Activated naive CD8-positive, alpha-beta T cell treated with anti-CD3 and anti-CD28 coated beads, Interleukin-2, amount 10 ng/mL, durations not matched to agents 7 days and 5 days (primary cell): ENCODE measurements around the gene ZC3H11A. TPM values are rescaled to one million over a fixed set of nuclear protein-coding genes. Genes with fewer than 3 reads are reported as not detected.
"Not testable (repeated sequence)": the region's sequence is repeated elsewhere in the genome, so short reads cannot be mapped to it uniquely, and the experiment has no call there.

Experiments
- ATAC-seq: fragments of 150-1000 bp; cut with Tn5 transposase; one replicate; pipeline ENCODE4 v1.10.0; 2021; ENCODE audit warnings: low read depth, moderate library complexity
- POLR2A ChIA-PET: fragments of 350-600 bp; sonication (Branson Sonifier 250); formaldehyde crosslinking; loops from one replicate; lab custom pipeline; 2021; ENCODE audit warnings: antibody characterized with exemption; lab: Charles Lee
- DNase-seq: peaks from one replicate; pipeline ENCODE4 v3.0.0; 2021
- H3K27ac Mint-ChIP-seq: one replicate; pipeline ENCODE4 v1.8.0; 2022; ENCODE audit warnings: mild to moderate bottlenecking, mixed read lengths
- H3K27me3 Mint-ChIP-seq: one replicate; pipeline ENCODE4 v1.8.0; 2022; ENCODE audit warnings: mild to moderate bottlenecking, moderate library complexity, mixed read lengths
- H3K36me3 Mint-ChIP-seq: one replicate; pipeline ENCODE4 v1.8.0; 2021; ENCODE audit warnings: mild to moderate bottlenecking, mixed read lengths
- H3K4me1 Mint-ChIP-seq: one replicate; pipeline ENCODE4 v1.8.0; 2021; ENCODE audit warnings: mixed read lengths
- H3K4me3 Mint-ChIP-seq: one replicate; pipeline ENCODE4 v1.8.0; 2022; ENCODE audit warnings: mild to moderate bottlenecking, moderate library complexity, mixed read lengths
- H3K9me3 Mint-ChIP-seq: one replicate; pipeline ENCODE4 v1.8.0; 2021; ENCODE audit warnings: mixed read lengths
- total RNA-seq, 2 experiments: library from RNA; stranded (reverse); gene quantifications; one replicate each; pipeline ENCODE4 v1.2.3, GENCODE V29; 2021

Gene ZC3H11A
- total RNA-seq, 2 experiments from 2014 or later, result 111 to 114 TPM

DNA sequence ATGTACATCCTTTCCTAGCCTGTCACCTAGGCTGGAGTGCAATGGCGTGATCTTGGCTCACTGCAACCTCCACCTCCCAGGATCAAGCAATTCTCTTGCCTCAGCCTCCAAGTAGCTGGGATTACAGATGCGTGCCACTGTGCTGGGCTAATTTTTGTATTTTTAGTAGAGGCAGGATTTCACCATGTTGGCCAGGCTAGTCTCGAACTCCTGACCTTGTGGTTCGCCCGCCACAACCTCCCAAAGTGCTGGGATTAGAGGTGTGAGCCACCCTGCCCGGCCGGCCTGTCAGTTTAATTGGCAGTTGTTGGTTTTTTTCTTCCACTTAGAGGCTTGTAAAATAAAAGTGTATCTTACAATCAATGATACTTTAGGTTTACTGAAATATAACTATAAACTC is 1.9 kb upstream of the ZC3H11A start:
- not testable (repeated sequence) for H3K27me3 Mint-ChIP-seq, DNase-seq, H3K4me3 Mint-ChIP-seq, ATAC-seq, H3K9me3 Mint-ChIP-seq, H3K27ac Mint-ChIP-seq
- Mint-ChIP-seq H3K36me3 (peaks cover 21% of the 10 kb centered on the region), H3K4me1 (peaks cover 26% of the 10 kb centered on the region)
- POLR2A ChIA-PET, result interaction anchor here (1.4 kb wide), 1 partner anchor 28 kb away, joined by 6 read pairs; the partner anchor contains the start of gene LAX1

DNA sequence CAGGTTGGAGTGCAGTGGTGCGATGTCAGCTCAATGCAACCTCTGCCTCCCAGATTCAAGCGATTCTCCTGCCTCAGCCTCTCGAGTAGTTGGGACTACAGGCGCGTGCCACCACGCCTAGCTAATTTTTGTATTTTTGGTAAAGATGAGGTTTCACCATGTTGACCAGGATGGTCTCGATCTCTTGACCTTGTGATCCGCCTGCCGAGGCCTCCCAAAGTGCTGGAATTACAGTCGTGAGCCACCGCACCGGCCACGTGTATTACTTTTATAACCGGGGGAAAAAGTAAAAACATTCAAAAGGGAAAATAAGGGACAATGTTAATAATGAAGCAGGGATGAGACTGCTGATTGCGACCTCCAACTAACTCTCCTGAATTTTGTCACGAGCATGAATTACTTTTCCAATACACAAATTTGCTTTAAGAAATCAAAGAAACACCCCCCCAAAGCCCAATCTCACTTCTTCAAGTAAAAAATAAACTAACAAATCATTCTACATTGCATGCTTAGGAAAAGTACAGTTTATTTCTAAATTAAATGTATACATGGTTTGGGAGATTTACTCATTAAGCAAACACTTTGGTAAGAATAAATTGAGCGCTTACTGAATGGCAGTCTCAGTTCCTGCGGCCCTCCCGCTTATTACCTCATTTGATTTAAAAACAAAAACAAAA is 521 bp upstream of the ZC3H11A start:
- Mint-ChIP-seq H3K27me3 (no peaks in the 10 kb centered on the region), H3K36me3 (peaks cover 34% of the 10 kb centered on the region), H3K4me3 (peak overlapping the region; percentile 99), H3K27ac (peak overlapping the region; percentile 98), H3K4me1 (peaks cover 35% of the 10 kb centered on the region), H3K9me3 (peaks cover 4% of the 10 kb centered on the region)
- DNase-seq (no peak), ATAC-seq (no peak)
- POLR2A ChIA-PET, result interaction anchor here (0.6 to 1.4 kb wide), 2 partner anchors 8 to 30 kb away, joined by 5 to 6 read pairs; partner anchors contain the start of gene LAX1

DNA sequence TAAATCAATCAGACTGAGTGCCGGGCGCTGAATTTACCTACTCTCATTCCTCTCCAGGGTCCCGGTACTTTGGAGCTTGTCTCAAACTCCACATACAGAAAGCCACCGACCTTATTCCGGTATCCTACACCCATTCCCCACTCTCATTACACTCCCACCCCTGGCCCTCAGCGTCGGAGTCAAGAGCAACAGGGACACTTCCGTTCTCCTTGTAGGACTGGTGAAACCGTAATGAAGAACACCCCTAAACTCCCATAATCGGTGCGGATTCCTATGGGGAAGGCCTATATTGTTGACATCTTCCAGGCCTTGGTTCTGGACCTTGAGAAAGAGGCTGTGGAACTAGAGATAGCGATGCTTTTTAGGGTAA is 798 bp downstream of the ZC3H11A start:
- H3K27ac Mint-ChIP-seq, result peak overlapping the region; percentile 98
- H3K4me3 Mint-ChIP-seq, result peak overlapping the region; percentile 99
- no peak for DNase-seq
- ATAC-seq, result no peak
- POLR2A ChIA-PET, result no interaction called here
- no peaks in the 10 kb centered on the region for H3K27me3 Mint-ChIP-seq
- peaks cover 40% of the 10 kb centered on the region for H3K4me1 Mint-ChIP-seq
- peaks cover 40% of the 10 kb centered on the region for H3K36me3 Mint-ChIP-seq
- peaks cover 4% of the 10 kb centered on the region for H3K9me3 Mint-ChIP-seq

DNA sequence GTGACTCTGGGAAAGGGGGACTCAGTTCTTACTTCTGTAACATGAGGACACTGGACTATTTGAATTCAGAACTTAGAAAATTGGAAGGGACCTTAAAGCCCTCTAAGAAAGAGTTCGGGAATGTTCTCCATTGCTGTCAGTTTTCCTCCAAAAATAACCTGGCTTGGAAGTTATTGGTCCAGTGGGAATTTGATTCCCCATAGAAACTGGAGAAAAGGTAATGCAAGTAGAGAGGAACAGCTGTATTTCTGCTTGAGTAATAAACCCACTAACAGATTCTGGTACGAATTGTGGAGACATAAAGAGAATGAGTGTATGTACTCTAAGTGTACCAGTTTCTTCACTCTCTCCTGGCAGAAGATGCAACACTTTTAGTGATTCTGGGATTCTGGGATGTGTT is 1.8 kb downstream of the ZC3H11A start:
- H3K36me3 Mint-ChIP-seq, result peaks cover 45% of the 10 kb centered on the region
- H3K9me3 Mint-ChIP-seq, result peaks cover 4% of the 10 kb centered on the region
- peak overlapping the region; percentile 99 for H3K4me3 Mint-ChIP-seq
- no peak for DNase-seq
- POLR2A ChIA-PET, result no interaction called here
- peaks cover 41% of the 10 kb centered on the region for H3K4me1 Mint-ChIP-seq
- no peak for ATAC-seq
- no peak overlapping the region for H3K27ac Mint-ChIP-seq
- no peaks in the 10 kb centered on the region for H3K27me3 Mint-ChIP-seq

DNA sequence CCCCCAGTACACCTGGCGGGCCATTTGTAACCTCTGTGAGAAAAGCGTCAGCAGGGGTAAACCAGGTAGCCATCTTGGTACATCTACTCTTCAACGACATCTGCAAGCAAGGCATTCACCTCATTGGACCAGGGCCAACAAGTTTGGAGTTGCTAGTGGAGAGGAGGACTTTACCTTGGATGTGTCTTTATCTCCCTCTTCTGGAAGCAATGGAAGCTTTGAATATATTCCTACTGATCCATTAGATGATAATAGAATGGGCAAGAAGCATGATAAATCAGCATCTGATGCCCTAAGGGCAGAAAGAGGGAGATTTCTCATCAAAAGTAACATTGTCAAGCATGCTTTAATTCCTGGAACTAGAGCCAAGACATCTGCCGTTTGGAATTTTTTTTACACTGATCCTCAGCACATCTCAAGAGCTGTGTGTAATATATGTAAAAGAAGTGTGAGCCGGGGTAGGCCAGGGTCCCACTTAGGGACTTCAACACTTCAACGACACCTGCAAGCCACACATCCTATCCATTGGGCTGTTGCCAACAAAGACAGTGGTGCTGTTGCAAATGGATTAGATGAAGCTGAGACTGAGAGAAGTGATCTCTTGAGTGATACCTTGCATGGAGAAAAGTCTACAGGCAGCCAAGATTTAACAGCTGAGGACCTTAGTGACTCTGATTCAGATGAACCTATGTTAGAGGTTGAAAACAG is 2.7 kb downstream of the ZC3H11A start:
- peak overlapping the region; percentile 99 for H3K4me3 Mint-ChIP-seq

DNA sequence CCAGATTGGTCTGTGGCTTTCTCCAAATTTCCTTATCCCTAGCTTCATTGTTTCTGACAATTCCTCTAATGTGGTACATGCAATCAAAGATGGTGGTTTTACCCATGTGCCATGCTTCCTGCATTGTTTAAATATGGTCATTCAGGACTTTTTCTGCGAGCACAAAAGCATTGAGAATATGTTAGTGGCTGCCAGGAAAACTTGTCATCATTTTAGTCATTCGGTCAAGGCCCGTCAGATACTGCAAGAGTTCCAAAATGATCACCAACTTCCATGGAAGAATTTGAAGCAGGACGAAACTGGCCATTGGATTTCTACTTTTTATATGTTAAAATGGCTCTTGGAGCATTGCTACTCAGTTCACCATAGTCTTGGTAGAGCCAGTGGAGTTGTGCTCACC is 3.7 kb downstream of the ZC3H11A start:
- POLR2A ChIA-PET, result no interaction called here
- no peak overlapping the region for H3K4me3 Mint-ChIP-seq
- no peaks in the 10 kb centered on the region for H3K27me3 Mint-ChIP-seq
- no peak for DNase-seq
- ATAC-seq, result no peak
- H3K27ac Mint-ChIP-seq, result no peak overlapping the region
- peaks cover 4% of the 10 kb centered on the region for H3K9me3 Mint-ChIP-seq
- peaks cover 50% of the 10 kb centered on the region for H3K4me1 Mint-ChIP-seq
- peaks cover 54% of the 10 kb centered on the region for H3K36me3 Mint-ChIP-seq

More for the DNA sequence above, 2.7 kb downstream of the ZC3H11A start:
- Mint-ChIP-seq H3K27me3 (no peaks in the 10 kb centered on the region), H3K27ac (no peak overlapping the region), H3K36me3 (peaks cover 49% of the 10 kb centered on the region), H3K4me1 (peaks cover 43% of the 10 kb centered on the region), H3K9me3 (peaks cover 4% of the 10 kb centered on the region)
- POLR2A ChIA-PET, result interaction anchor here (0.5 kb wide), 1 partner anchor 27 kb away, joined by 7 read pairs; no protein-coding TSS in a partner anchor
- no peak for ATAC-seq
- DNase-seq, result no peak

DNA sequence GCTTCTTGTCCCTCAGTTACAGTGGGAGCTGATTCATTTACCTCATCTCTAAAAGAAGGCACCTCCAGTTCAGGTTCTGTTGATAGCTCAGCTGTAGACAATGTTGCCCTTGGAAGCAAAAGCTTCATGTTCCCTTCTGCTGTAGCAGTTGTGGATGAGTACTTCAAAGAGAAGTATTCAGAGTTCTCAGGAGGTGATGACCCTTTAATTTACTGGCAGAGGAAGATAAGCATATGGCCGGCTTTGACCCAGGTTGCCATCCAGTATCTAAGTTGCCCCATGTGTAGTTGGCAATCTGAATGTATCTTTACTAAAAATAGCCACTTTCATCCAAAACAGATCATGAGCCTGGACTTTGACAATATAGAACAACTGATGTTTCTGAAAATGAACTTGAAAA is 4.5 kb downstream of the ZC3H11A start:
- H3K36me3 Mint-ChIP-seq, result peaks cover 61% of the 10 kb centered on the region
- peaks cover 4% of the 10 kb centered on the region for H3K9me3 Mint-ChIP-seq
- ATAC-seq, result no peak
- no peak overlapping the region for H3K27ac Mint-ChIP-seq
- no peak for DNase-seq
- peaks cover 47% of the 10 kb centered on the region for H3K4me1 Mint-ChIP-seq
- no peak overlapping the region for H3K4me3 Mint-ChIP-seq
- no peaks in the 10 kb centered on the region for H3K27me3 Mint-ChIP-seq
- POLR2A ChIA-PET, result no interaction called here

DNA sequence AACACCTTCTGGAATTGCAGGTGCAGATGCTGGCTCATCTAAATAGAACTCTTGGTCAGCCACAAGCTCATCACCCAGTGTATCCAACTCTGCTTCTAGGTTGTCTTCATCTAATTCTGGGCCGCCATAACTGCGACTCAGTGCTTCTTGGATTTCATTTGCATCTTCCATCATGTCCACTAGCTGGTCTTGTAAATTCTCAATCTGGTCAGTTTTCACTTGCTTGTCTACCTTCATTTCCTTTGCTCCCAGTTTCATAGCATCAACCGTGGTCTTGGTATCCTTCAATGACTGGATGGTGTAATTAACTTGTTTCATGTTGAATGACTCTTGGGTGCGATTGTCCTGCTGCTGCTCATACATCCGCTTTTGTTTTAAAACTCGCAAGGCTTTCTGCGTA is 10.3 kb downstream of the ZC3H11A start:
- Mint-ChIP-seq H3K4me3 (no peak overlapping the region), H3K27ac (no peak overlapping the region), H3K4me1 (peaks cover 18% of the 10 kb centered on the region), H3K9me3 (no peaks in the 10 kb centered on the region), H3K36me3 (peaks cover 48% of the 10 kb centered on the region), H3K27me3 (no peaks in the 10 kb centered on the region)
- DNase-seq, result no peak
- ATAC-seq, result no peak
- POLR2A ChIA-PET, result no interaction called here

DNA sequence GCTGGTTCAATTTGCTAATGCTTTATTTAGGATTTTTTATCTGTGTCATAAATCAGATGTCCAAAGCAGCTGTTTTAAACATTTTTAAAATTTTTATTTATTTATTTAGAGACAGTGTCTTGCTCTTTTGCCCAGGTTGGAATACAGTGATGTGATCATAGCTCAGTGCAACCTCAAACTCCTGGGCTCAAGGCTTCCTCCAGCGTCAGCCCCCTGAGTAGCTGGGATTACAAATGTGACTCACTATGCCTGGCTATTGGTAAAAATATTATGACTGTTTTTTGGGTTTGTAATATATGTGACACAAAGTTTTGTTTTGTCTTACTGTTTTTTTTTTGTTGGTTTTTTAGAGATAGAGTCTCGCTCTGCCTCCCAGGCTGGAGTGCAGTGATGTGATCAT is 11.8 kb downstream of the ZC3H11A start:
- no peak overlapping the region for H3K4me3 Mint-ChIP-seq
- H3K9me3 Mint-ChIP-seq, result no peaks in the 10 kb centered on the region
- no peak for DNase-seq
- peaks cover 22% of the 10 kb centered on the region for H3K4me1 Mint-ChIP-seq
- H3K36me3 Mint-ChIP-seq, result peaks cover 48% of the 10 kb centered on the region
- H3K27ac Mint-ChIP-seq, result no peak overlapping the region
- H3K27me3 Mint-ChIP-seq, result no peaks in the 10 kb centered on the region
- POLR2A ChIA-PET, result no interaction called here
- no peak for ATAC-seq

DNA sequence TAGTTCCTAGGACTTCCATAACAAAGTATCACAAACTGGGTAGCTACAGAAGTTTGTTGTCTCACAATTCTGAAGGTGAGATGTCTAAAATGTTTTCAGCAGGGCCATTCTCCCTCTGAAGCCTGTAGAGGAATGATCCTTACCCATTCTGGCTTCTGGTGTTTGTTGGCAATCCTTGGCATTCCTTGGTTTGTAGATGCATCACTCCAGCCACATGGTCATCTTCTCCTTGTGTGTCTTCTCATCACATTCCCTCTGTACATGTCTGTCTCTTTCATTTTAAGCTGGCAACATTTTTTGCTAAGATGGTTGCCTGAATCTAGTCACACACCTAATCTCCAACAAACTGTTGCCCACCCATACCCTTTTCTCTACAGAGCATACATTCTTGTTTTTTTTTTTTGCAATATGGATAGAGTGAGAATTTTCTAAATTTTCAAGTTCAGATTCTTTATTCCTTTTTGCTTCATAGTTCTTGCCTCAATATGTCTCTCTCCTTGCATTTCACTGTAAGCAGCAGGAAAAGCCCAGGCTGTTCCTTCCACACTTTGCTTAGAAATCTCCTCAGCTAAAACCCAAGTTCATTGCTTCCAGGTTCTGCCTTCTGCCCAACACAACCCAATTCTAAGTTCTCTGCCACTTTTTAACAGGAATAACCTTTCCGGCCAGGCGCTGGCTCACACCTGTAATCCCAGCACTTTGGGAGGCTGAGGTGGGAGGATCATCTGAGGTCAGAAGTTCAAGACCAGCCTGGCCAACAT is 18.3 kb downstream of the ZC3H11A start:
- DNase-seq (no peak), ATAC-seq (no peak)
- H3K36me3 Mint-ChIP-seq, result peaks cover 43% of the 10 kb centered on the region
- POLR2A ChIA-PET, result no interaction called here
- peaks cover 24% of the 10 kb centered on the region for H3K4me1 Mint-ChIP-seq
- H3K4me3 Mint-ChIP-seq, result no peak overlapping the region
- no peaks in the 10 kb centered on the region for H3K27me3 Mint-ChIP-seq
- H3K27ac Mint-ChIP-seq, result peak overlapping the region; percentile 34
- H3K9me3 Mint-ChIP-seq, result no peaks in the 10 kb centered on the region

DNA sequence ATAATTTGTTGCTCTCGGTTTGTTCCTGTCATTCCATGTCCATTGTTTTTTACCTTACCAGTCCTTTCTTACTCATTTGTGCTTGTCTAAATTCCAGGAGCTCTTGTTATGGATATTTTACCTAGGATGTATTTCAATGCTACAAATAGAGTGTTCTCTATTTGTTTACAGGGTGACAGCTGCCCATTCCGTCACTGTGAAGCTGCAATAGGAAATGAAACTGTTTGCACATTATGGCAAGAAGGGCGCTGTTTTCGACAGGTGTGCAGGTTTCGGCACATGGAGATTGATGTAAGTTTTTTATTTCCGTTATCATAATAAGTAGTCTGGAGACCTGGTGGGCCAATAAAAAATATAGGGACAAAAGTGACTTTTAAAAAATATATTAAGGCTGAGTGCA is 23.0 kb downstream of the ZC3H11A start:
- H3K27ac Mint-ChIP-seq, result no peak overlapping the region
- ATAC-seq (no peak), DNase-seq (no peak)
- POLR2A ChIA-PET, result interaction anchor here (1.0 kb wide), 1 partner anchor 54 kb away, joined by 4 read pairs; the partner anchor contains the start of gene LAX1
- peaks cover 35% of the 10 kb centered on the region for H3K36me3 Mint-ChIP-seq
- no peak overlapping the region for H3K4me3 Mint-ChIP-seq
- H3K4me1 Mint-ChIP-seq, result peaks cover 16% of the 10 kb centered on the region
- H3K27me3 Mint-ChIP-seq, result no peaks in the 10 kb centered on the region
- no peaks in the 10 kb centered on the region for H3K9me3 Mint-ChIP-seq

DNA sequence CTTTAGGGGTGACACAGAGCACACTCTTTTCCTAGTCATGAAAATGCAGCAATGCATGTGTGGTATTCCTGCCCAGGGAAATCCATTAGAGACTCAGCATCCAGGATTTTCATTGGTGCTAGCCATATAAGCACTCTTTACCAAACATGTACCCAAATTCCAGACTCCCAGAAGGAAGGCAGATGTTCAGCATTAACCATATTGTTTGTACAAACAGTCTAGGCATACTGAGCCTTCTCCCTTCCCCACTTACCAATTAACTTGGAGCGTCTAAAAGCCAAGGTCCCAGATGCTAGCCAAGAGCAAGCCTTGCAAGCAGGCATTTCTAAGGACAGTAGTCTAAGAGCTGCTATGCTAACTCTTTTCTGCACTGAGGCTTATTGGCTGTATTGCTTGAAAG is 27.9 kb downstream of the ZC3H11A start:
- no peak for ATAC-seq
- H3K4me1 Mint-ChIP-seq, result peaks cover 9% of the 10 kb centered on the region
- DNase-seq, result no peak
- POLR2A ChIA-PET, result no interaction called here
- H3K9me3 Mint-ChIP-seq, result no peaks in the 10 kb centered on the region
- no peak overlapping the region for H3K4me3 Mint-ChIP-seq
- no peaks in the 10 kb centered on the region for H3K27me3 Mint-ChIP-seq
- no peak overlapping the region for H3K27ac Mint-ChIP-seq
- peaks cover 41% of the 10 kb centered on the region for H3K36me3 Mint-ChIP-seq

DNA sequence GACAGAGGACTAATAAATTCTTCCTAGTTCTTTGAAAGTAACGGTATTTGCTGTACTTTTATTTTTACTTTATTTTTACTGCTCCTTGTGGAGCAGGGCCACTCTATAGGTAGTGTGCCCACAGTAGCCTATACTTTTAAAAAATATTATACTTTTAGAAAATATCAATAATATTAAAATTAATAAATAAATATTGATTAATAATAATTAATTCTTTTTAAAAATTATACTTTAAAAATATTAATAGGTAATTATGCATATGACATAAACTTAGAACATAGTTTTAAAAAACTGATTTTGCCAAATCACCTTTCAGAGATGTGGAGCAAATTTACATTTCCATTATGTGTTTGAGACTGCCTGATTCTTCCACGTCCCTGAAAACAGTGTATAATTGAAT is 30.8 kb downstream of the ZC3H11A start:
- no peak overlapping the region for H3K27ac Mint-ChIP-seq
- DNase-seq, result no peak
- POLR2A ChIA-PET, result no interaction called here
- no peaks in the 10 kb centered on the region for H3K9me3 Mint-ChIP-seq
- no peak overlapping the region for H3K4me3 Mint-ChIP-seq
- no peak for ATAC-seq
- peaks cover 46% of the 10 kb centered on the region for H3K36me3 Mint-ChIP-seq
- no peaks in the 10 kb centered on the region for H3K27me3 Mint-ChIP-seq
- H3K4me1 Mint-ChIP-seq, result peaks cover 9% of the 10 kb centered on the region
